SH-SY5Y (cell line): ENCODE data around the gene PON1.

ENCODE experiments used
- GATA2 ChIP-seq: IDR thresholded peaks from 2 replicates; pipeline ENCODE4 v1.6.1; 2011; ENCODE audit warnings: mild to moderate bottlenecking, low read depth, low read length
- GATA3 ChIP-seq: IDR thresholded peaks from 2 replicates; pipeline ENCODE4 v1.6.1; 2011; ENCODE audit warnings: low read depth, mild to moderate bottlenecking, low read length, moderate library complexity

GRCh38 chr7:95340491-95340890 lies 16.2 kb upstream of the PON1 start:
- TF ChIP-seq GATA2 (no peak), GATA3 (no peak)
